Astrocyte (in vitro differentiated cells and primary cell): ENCODE data around the gene ST6GALNAC3. TPM values are rescaled to one million over a fixed set of nuclear protein-coding genes. Genes with fewer than 3 reads are reported as not detected.

ENCODE experiments used
- DNase-seq: peaks from one replicate; pipeline ENCODE4 v3.0.0-alpha.2; 2010; ENCODE audit warnings: low read depth
- FAIRE-seq: peaks from 2 replicates; lab custom pipeline; 2011; peaks lifted over from hg19 to GRCh38; lab: Jason Lieb, UNC
- H2AFZ ChIP-seq: 2 replicates; pipeline ENCODE4 v1.6.0; 2012; ENCODE audit warnings: low read depth, low read length, inconsistent platforms
- H3K27ac ChIP-seq: 2 replicates; pipeline ENCODE4 v1.5.1; 2011; ENCODE audit warnings: low read depth, low read length, inconsistent platforms
- H3K27me3 ChIP-seq: 2 replicates; pipeline ENCODE4 v1.6.0; 2011; ENCODE audit warnings: low read length, inconsistent platforms; ENCODE audit not compliant: insufficient read depth
- H3K36me3 ChIP-seq: 2 replicates; pipeline ENCODE4 v1.5.1; 2011; ENCODE audit warnings: low read length, inconsistent platforms; ENCODE audit not compliant: insufficient read depth
- H3K4me1 ChIP-seq: 2 replicates; pipeline ENCODE4 v1.5.1; 2011; ENCODE audit warnings: low read length, inconsistent platforms; ENCODE audit not compliant: insufficient read depth
- H3K4me2 ChIP-seq: 2 replicates; pipeline ENCODE4 v1.6.0; 2012; ENCODE audit warnings: low read length, inconsistent platforms
- H3K4me3 ChIP-seq: 2 replicates; pipeline ENCODE4 v1.5.1; 2011; ENCODE audit warnings: low read depth, mild to moderate bottlenecking, low read length, inconsistent platforms; ENCODE audit not compliant: insufficient read depth
- H3K79me2 ChIP-seq: 2 replicates; pipeline ENCODE4 v1.6.0; 2012; ENCODE audit warnings: mild to moderate bottlenecking, low read length, inconsistent platforms; ENCODE audit not compliant: insufficient read depth
- H3K9ac ChIP-seq: 2 replicates; pipeline ENCODE4 v1.6.0; 2012; ENCODE audit warnings: mild to moderate bottlenecking, low read length, inconsistent platforms
- H3K9me3 ChIP-seq: 2 replicates; pipeline ENCODE4 v1.5.1; 2012; ENCODE audit warnings: low read depth, mild to moderate bottlenecking, low read length, inconsistent platforms; ENCODE audit not compliant: insufficient read depth
- H4K20me1 ChIP-seq: 2 replicates; pipeline ENCODE4 v1.6.0; 2012; ENCODE audit warnings: low read length, inconsistent platforms; ENCODE audit not compliant: insufficient read depth
- H3K27ac Mint-ChIP-seq: one replicate; pipeline ENCODE4 v1.8.0; 2021; ENCODE audit warnings: mild to moderate bottlenecking, mixed read lengths; ENCODE audit not compliant: unreplicated experiment
- H3K27me3 Mint-ChIP-seq: one replicate; pipeline ENCODE4 v1.8.0; 2021; ENCODE audit warnings: low read depth, mixed read lengths; ENCODE audit not compliant: unreplicated experiment
- H3K36me3 Mint-ChIP-seq: one replicate; pipeline ENCODE4 v1.8.0; 2021; ENCODE audit warnings: low read depth, mixed read lengths; ENCODE audit not compliant: unreplicated experiment
- H3K4me1 Mint-ChIP-seq: one replicate; pipeline ENCODE4 v1.8.0; 2021; ENCODE audit warnings: low read depth, mixed read lengths; ENCODE audit not compliant: unreplicated experiment
- H3K4me3 Mint-ChIP-seq: one replicate; pipeline ENCODE4 v1.8.0; 2021; ENCODE audit warnings: mild to moderate bottlenecking, moderate library complexity, mixed read lengths; ENCODE audit not compliant: unreplicated experiment
- H3K9me3 Mint-ChIP-seq: one replicate; pipeline ENCODE4 v1.8.0; 2021; ENCODE audit warnings: mild to moderate bottlenecking, mixed read lengths; ENCODE audit not compliant: unreplicated experiment
- EZH2 ChIP-seq: IDR thresholded peaks from 2 replicates; pipeline ENCODE4 v1.6.1; 2012; ENCODE audit warnings: mild to moderate bottlenecking, low read length, inconsistent platforms; ENCODE audit not compliant: insufficient read depth
- total RNA-seq: library from RNA; stranded (reverse); gene quantifications from 2 replicates; pipeline ENCODE4 v1.2.1, GENCODE V29; 2021
- TF ChIP-seq, protein P1 (sequence below): IDR thresholded peaks from 2 replicates; pipeline ENCODE4 v1.5.1; 2011; ENCODE audit warnings: low read depth, mild to moderate bottlenecking, inconsistent platforms, low read length, moderate library complexity; ENCODE audit not compliant: insufficient read depth

ST6GALNAC3 gene
- total RNA-seq, 1 donor from 2014 or later, result 3.2 TPM

DNA sequence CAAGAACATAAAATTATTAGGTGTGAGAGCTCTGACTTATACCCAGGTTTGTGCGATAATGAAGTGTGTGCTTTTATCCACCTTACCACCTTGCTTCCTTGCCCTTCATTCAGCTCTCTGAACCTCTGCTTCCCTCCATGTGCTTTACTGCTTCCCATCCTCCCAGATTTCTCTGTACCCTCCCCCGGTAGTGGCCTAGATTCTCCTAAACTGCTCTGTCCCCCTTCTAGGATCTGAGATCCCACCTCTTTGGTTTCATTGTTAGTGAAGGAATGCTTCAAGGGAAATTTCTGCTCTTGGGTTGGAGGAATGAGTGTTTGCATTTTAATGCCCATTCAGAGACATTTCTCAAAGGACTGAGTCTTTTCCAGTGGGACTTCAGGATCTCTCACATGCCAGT lies 159.5 kb downstream of the ST6GALNAC3 start:
- Histone ChIP-seq H3K36me3 (no peaks in the 10 kb centered on the region), H3K4me3 (no peak overlapping the region), H3K27me3 (no peaks in the 10 kb centered on the region), H3K9ac (no peak overlapping the region), H3K4me1 (peaks cover 5% of the 10 kb centered on the region), H3K4me2 (no peak overlapping the region), H2AFZ (no peak overlapping the region), H3K9me3 (no peaks in the 10 kb centered on the region), H3K27ac (no peak overlapping the region), H3K79me2 (no peaks in the 10 kb centered on the region), H4K20me1 (no peaks in the 10 kb centered on the region)
- no peak overlapping the region for H3K27ac Mint-ChIP-seq
- FAIRE-seq, result no peak
- H3K9me3 Mint-ChIP-seq, result no peaks in the 10 kb centered on the region
- H3K4me3 Mint-ChIP-seq, result no peak overlapping the region
- no peaks in the 10 kb centered on the region for H3K27me3 Mint-ChIP-seq
- TF ChIP-seq, protein P1, sequence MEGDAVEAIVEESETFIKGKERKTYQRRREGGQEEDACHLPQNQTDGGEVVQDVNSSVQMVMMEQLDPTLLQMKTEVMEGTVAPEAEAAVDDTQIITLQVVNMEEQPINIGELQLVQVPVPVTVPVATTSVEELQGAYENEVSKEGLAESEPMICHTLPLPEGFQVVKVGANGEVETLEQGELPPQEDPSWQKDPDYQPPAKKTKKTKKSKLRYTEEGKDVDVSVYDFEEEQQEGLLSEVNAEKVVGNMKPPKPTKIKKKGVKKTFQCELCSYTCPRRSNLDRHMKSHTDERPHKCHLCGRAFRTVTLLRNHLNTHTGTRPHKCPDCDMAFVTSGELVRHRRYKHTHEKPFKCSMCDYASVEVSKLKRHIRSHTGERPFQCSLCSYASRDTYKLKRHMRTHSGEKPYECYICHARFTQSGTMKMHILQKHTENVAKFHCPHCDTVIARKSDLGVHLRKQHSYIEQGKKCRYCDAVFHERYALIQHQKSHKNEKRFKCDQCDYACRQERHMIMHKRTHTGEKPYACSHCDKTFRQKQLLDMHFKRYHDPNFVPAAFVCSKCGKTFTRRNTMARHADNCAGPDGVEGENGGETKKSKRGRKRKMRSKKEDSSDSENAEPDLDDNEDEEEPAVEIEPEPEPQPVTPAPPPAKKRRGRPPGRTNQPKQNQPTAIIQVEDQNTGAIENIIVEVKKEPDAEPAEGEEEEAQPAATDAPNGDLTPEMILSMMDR, result no peak
- TF ChIP-seq EZH2, result no peak
- no peak for DNase-seq
- H3K4me1 Mint-ChIP-seq, result peaks cover 8% of the 10 kb centered on the region
- H3K36me3 Mint-ChIP-seq, result no peaks in the 10 kb centered on the region

DNA sequence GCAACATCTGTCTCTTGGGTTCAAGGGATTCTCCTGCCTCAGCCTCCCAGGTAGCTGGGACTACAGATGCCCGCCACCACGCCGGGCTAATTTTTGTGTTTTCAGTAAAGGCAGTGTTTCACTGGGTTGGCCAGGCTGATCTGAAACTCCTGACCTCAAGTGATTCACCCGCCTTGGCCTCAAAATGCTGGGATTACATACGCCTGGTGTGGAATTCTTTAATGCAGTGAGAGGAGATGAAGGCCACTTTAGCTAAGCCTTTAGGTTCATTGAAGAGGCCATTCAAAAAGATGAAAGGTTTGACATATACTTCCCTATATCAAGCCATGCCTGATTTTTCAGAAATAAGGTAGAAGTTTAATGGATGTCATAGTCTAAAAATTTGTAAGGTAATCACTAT lies 162.7 kb downstream of the ST6GALNAC3 start:
- TF ChIP-seq, protein P1, result no peak
- no peak for TF ChIP-seq EZH2
- H3K27me3 ChIP-seq, result no peaks in the 10 kb centered on the region

DNA sequence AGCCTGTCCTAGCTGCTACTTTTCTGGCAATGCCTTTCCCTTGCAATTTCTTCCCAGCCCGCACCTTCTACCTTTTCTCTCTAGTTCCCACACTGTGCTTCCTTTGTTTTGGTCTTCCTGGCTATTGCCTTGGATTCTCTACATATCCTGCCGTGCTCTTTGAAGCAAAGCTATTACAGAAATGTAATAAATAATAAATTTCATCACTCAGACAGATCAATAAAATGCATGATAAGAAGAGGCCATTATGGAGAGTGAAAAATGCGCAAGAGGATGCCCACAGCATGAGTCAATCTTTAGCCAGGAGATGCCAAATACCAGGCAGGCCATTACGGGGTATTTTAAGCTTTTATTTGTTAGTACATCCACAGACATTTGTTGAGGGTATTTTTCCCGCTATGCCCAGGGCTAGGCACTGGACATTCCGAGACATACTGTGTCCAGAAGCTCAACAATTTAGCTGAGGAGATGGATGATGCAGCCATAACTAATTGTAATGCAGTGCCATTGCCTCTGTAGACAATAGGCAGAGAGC lies 163.6 kb downstream of the ST6GALNAC3 start:
- TF ChIP-seq, protein P1, result no peak
- no peak for TF ChIP-seq EZH2
- Mint-ChIP-seq H3K4me3 (no peak overlapping the region), H3K36me3 (no peaks in the 10 kb centered on the region), H3K27ac (no peak overlapping the region), H3K27me3 (no peaks in the 10 kb centered on the region), H3K4me1 (peaks cover 16% of the 10 kb centered on the region), H3K9me3 (no peaks in the 10 kb centered on the region)
- FAIRE-seq, result no peak
- no peak overlapping the region for H3K27ac ChIP-seq
- no peaks in the 10 kb centered on the region for H3K27me3 ChIP-seq
- H4K20me1 ChIP-seq, result no peaks in the 10 kb centered on the region
- H3K4me1 ChIP-seq, result peaks cover 5% of the 10 kb centered on the region
- no peaks in the 10 kb centered on the region for H3K79me2 ChIP-seq
- H3K36me3 ChIP-seq, result no peaks in the 10 kb centered on the region
- DNase-seq, result peak; percentile 56
- H2AFZ ChIP-seq, result no peak overlapping the region
- H3K4me2 ChIP-seq, result no peak overlapping the region
- no peaks in the 10 kb centered on the region for H3K9me3 ChIP-seq
- H3K4me3 ChIP-seq, result no peak overlapping the region
- no peak overlapping the region for H3K9ac ChIP-seq

More for the DNA sequence above, 162.7 kb downstream of the ST6GALNAC3 start:
- Mint-ChIP-seq H3K9me3 (no peaks in the 10 kb centered on the region), H3K27ac (no peak overlapping the region), H3K4me1 (peaks cover 16% of the 10 kb centered on the region), H3K4me3 (no peak overlapping the region), H3K27me3 (no peaks in the 10 kb centered on the region), H3K36me3 (no peaks in the 10 kb centered on the region)
- Histone ChIP-seq H3K4me2 (no peak overlapping the region), H2AFZ (no peak overlapping the region), H3K9ac (no peak overlapping the region), H3K79me2 (no peaks in the 10 kb centered on the region), H3K4me1 (peaks cover 5% of the 10 kb centered on the region), H3K4me3 (no peak overlapping the region), H4K20me1 (no peaks in the 10 kb centered on the region), H3K36me3 (no peaks in the 10 kb centered on the region), H3K27ac (no peak overlapping the region), H3K9me3 (no peaks in the 10 kb centered on the region)
- FAIRE-seq (no peak), DNase-seq (no peak)
